ENCODE measurements around the gene CDK13.

DNA sequence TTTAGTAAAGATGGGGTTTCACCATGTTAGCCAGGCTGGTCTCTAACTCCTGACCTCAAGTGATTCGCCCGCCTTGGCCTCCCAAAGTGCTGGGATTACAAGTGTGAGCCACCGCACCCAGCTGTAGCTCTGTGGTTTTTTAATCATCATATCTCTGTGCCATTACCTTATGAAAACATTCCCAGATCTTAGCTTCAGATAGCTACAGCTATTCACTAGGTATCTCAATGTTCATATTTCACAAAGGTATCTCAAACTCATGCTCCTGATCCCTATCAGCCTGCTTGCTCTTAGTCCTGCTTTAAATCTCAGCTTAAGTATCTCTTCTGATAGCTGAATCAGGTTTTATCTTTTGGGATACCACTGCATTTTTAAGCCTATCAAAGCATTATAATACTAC lies 74.8 kb downstream of the CDK13 start:
- TF ChIP-seq, protein P1, sequence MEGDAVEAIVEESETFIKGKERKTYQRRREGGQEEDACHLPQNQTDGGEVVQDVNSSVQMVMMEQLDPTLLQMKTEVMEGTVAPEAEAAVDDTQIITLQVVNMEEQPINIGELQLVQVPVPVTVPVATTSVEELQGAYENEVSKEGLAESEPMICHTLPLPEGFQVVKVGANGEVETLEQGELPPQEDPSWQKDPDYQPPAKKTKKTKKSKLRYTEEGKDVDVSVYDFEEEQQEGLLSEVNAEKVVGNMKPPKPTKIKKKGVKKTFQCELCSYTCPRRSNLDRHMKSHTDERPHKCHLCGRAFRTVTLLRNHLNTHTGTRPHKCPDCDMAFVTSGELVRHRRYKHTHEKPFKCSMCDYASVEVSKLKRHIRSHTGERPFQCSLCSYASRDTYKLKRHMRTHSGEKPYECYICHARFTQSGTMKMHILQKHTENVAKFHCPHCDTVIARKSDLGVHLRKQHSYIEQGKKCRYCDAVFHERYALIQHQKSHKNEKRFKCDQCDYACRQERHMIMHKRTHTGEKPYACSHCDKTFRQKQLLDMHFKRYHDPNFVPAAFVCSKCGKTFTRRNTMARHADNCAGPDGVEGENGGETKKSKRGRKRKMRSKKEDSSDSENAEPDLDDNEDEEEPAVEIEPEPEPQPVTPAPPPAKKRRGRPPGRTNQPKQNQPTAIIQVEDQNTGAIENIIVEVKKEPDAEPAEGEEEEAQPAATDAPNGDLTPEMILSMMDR (conservative IDR thresholded peaks at IDR 0.05; ENCODE audit: low read depth, low read length), result no peak
- no peak for TF ChIP-seq EZH2phosphoT487 (IDR thresholded peaks at IDR 0.05; ENCODE audit: borderline replicate concordance, low read length)
- TF ChIP-seq EZH2 (IDR thresholded peaks at IDR 0.05; ENCODE audit: low read length, unreplicated experiment), result no peak
